H9 (cell line): ENCODE results near the gene ST7L. TPM values are rescaled to one million over a fixed set of nuclear protein-coding genes. Genes with fewer than 3 reads are reported as not detected.

Experiments used
- DNase-seq: peaks from one replicate; pipeline ENCODE4 v3.0.0-alpha.2; 2017
- H2AFZ ChIP-seq: one replicate; pipeline ENCODE4 v1.6.1; 2013; ENCODE audit warnings: mild to moderate bottlenecking, low read length, control low read depth, moderate library complexity
- H2AK5ac ChIP-seq: 2 replicates; pipeline ENCODE4 v1.6.1; 2013; ENCODE audit warnings: low read length, control low read depth, mixed read lengths; ENCODE audit not compliant: insufficient read length
- H2BK120ac ChIP-seq: one replicate; pipeline ENCODE4 v1.6.1; 2013; ENCODE audit warnings: low read depth, mild to moderate bottlenecking, low read length, control low read depth, inconsistent platforms; ENCODE audit not compliant: poor library complexity, severe bottlenecking
- H2BK12ac ChIP-seq: 2 replicates; pipeline ENCODE4 v1.6.1; 2013; ENCODE audit warnings: low read length, control low read depth, mixed read lengths, low read depth; ENCODE audit not compliant: insufficient read length
- H2BK15ac ChIP-seq: 2 replicates; pipeline ENCODE4 v1.6.1; 2013; ENCODE audit warnings: low read depth, low read length, control low read depth
- H2BK20ac ChIP-seq: one replicate; pipeline ENCODE4 v1.6.1; 2013; ENCODE audit warnings: low read depth, mild to moderate bottlenecking, low read length, control low read depth, inconsistent platforms; ENCODE audit not compliant: poor library complexity, severe bottlenecking
- H2BK5ac ChIP-seq: 2 replicates; pipeline ENCODE4 v1.6.1; 2013; ENCODE audit warnings: low read length, control low read depth, mixed read lengths; ENCODE audit not compliant: insufficient read length
- H3K14ac ChIP-seq: 2 replicates; pipeline ENCODE4 v1.6.1; 2013; ENCODE audit warnings: low read length, control low read depth; ENCODE audit not compliant: insufficient read depth
- H3K18ac ChIP-seq: 2 replicates; pipeline ENCODE4 v1.6.1; 2013; ENCODE audit warnings: low read depth, mild to moderate bottlenecking, mixed read lengths, low read length, control low read depth; ENCODE audit not compliant: insufficient read length
- H3K23ac ChIP-seq: 2 replicates; pipeline ENCODE4 v1.6.1; 2013; ENCODE audit warnings: low read length, control low read depth, mixed read lengths, low read depth; ENCODE audit not compliant: insufficient read length
- H3K23me2 ChIP-seq: 2 replicates; pipeline ENCODE4 v1.6.1; 2013; ENCODE audit warnings: low read depth, mild to moderate bottlenecking, mixed read lengths, low read length, control low read depth; ENCODE audit not compliant: insufficient read length, poor library complexity, severe bottlenecking
- H3K27ac ChIP-seq: 2 replicates; pipeline ENCODE4 v1.5.1; 2013; ENCODE audit warnings: low read length, control low read depth, mixed read lengths, low read depth; ENCODE audit not compliant: insufficient read length
- H3K27me3 ChIP-seq: 2 replicates; pipeline ENCODE4 v1.6.1; 2013; ENCODE audit warnings: low read length, control low read depth, inconsistent platforms; ENCODE audit not compliant: insufficient read depth
- H3K4ac ChIP-seq: 2 replicates; pipeline ENCODE4 v1.6.1; 2013; ENCODE audit warnings: low read depth, mild to moderate bottlenecking, control low read depth, inconsistent platforms, low read length, moderate library complexity
- H3K4me1 ChIP-seq: 2 replicates; pipeline ENCODE4 v1.6.1; 2013; ENCODE audit warnings: low read length, control low read depth, inconsistent platforms; ENCODE audit not compliant: insufficient read depth
- H3K4me2 ChIP-seq: 2 replicates; pipeline ENCODE4 v1.6.1; 2013; ENCODE audit warnings: low read length, control low read depth, mixed read lengths; ENCODE audit not compliant: insufficient read length, insufficient read depth
- H3K56ac ChIP-seq: 2 replicates; pipeline ENCODE4 v1.6.1; 2013; ENCODE audit warnings: low read depth, mild to moderate bottlenecking, mixed read lengths, low read length, control low read depth; ENCODE audit not compliant: insufficient read length
- H3K79me1 ChIP-seq: 2 replicates; pipeline ENCODE4 v1.6.1; 2013; ENCODE audit warnings: low read depth, mild to moderate bottlenecking, moderate library complexity, low read length, control low read depth, inconsistent platforms; ENCODE audit not compliant: insufficient read depth, poor library complexity, severe bottlenecking
- H3K79me2 ChIP-seq: 2 replicates; pipeline ENCODE4 v1.6.1; 2013; ENCODE audit warnings: low read length, control low read depth, inconsistent platforms; ENCODE audit not compliant: insufficient read depth
- H3K9ac ChIP-seq: 2 replicates; pipeline ENCODE4 v1.6.1; 2013; ENCODE audit warnings: low read length, control low read depth, mixed read lengths; ENCODE audit not compliant: insufficient read length; ENCODE audit errors: extremely low read depth
- H3K9me3 ChIP-seq: one replicate; pipeline ENCODE4 v1.6.1; 2013; ENCODE audit warnings: low read depth, low read length, inconsistent platforms; ENCODE audit not compliant: control insufficient read depth
- H3T11ph ChIP-seq: one replicate; pipeline ENCODE4 v1.6.1; 2013; ENCODE audit warnings: mild to moderate bottlenecking, low read length, control low read depth, inconsistent platforms
- H4K20me1 ChIP-seq: one replicate; pipeline ENCODE4 v1.6.1; 2013; ENCODE audit not compliant: control insufficient read depth, insufficient read length, insufficient read depth
- H4K5ac ChIP-seq: 2 replicates; pipeline ENCODE4 v1.6.1; 2013; ENCODE audit warnings: low read depth, mild to moderate bottlenecking, mixed read lengths, low read length, control low read depth; ENCODE audit not compliant: insufficient read length
- H4K8ac ChIP-seq: replicated peaks from 2 replicates; pipeline ENCODE4 v1.6.1; 2013; ENCODE audit warnings: low read length, control low read depth, mixed read lengths, low read depth; ENCODE audit not compliant: insufficient read length
- H4K91ac ChIP-seq: 2 replicates; pipeline ENCODE4 v1.6.1; 2013; ENCODE audit warnings: low read depth, mild to moderate bottlenecking, moderate library complexity, mixed read lengths, low read length, control low read depth; ENCODE audit not compliant: insufficient read length
- H3K27ac Mint-ChIP-seq, 3 experiments: 2 replicates in 2 of 3; 3 replicates in 1 of 3; pipeline ENCODE4 v1.8.0; 2020 to 2021; ENCODE audit warnings: mixed read lengths in 3 of 3, mild to moderate bottlenecking in 1 of 3, moderate library complexity in 1 of 3
- H3K27me3 Mint-ChIP-seq: 2 replicates; pipeline ENCODE4 v1.8.0; 2021; ENCODE audit warnings: low read depth, mild to moderate bottlenecking, moderate library complexity, mixed read lengths
- H3K36me3 Mint-ChIP-seq, 3 experiments: 2 replicates in 2 of 3; 3 replicates in 1 of 3; pipeline ENCODE4 v1.8.0; 2020 to 2021; ENCODE audit warnings: low read depth in 3 of 3, mixed read lengths in 3 of 3; ENCODE audit not compliant: insufficient read depth in 1 of 3
- H3K4me1 Mint-ChIP-seq, 2 experiments: 2 replicates each; pipeline ENCODE4 v1.8.0; 2020; ENCODE audit warnings: mixed read lengths in 2 of 2
- H3K4me3 Mint-ChIP-seq, 2 experiments: 2 replicates in 1 of 2; 3 replicates in 1 of 2; pipeline ENCODE4 v1.8.0; 2020 to 2021; ENCODE audit warnings: mild to moderate bottlenecking in 2 of 2, mixed read lengths in 2 of 2, moderate library complexity in 1 of 2
- H3K9me3 Mint-ChIP-seq, 2 experiments: 2 replicates in 1 of 2; 3 replicates in 1 of 2; pipeline ENCODE4 v1.8.0; 2020; ENCODE audit warnings: mild to moderate bottlenecking in 2 of 2, mixed read lengths in 2 of 2, moderate library complexity in 1 of 2
- WGBS: extraction: QIAGEN DNeasy Blood & Tissue Kit; methylation state at CpG from one replicate; pipeline ENCODE4 v1.1.7; 2013; ENCODE audit warnings: missing lambda C conversion rate, low lambda C conversion rate, mixed read lengths; ENCODE audit not compliant: insufficient read length; ENCODE audit errors: extremely low coverage; 5-methylcytosine and 5-hydroxymethylcytosine counted together
- total RNA-seq: library from RNA; stranded (reverse); gene quantifications from 2 replicates; pipeline ENCODE4 v1.2.1, GENCODE V29; 2021
- TF ChIP-seq, protein P1 (sequence below): fragments of 200-600 bp; sonication (generic); conservative IDR thresholded peaks from 3 replicates; pipeline ENCODE4 v1.8.0; 2021; ENCODE audit warnings: antibody characterized with exemption, mild to moderate bottlenecking

Gene ST7L
- total RNA-seq, 1 experiment from 2014 or later: 16.0 TPM

DNA sequence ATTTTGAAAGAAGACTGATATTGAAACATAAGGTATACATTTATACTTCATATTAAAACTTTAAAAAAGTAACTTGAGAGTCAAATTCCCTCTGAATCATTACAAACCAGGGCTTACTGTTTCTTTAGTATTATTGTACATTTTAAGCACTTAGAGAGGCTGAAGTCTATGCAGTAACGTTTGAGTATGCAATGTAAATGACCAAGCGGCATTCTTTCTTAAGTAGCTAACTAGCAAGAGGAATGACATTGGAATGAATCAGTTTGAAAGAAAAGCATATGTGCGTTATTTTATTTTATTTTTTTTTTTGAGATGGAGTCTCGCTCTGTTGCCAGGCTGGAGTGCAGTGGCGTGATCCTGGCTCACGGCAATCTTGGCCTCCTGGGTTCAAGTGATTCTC is 85.9 kb downstream of the ST7L start:
- Mint-ChIP-seq H3K27me3 (no peaks in the 10 kb centered on the region), H3K36me3 (no peaks in the 10 kb centered on the region), H3K4me1 (peaks cover under 1% of the 10 kb centered on the region in 2 experiments), H3K4me3 (no peak overlapping the region), H3K9me3 (no peaks in the 10 kb centered on the region), H3K27ac (no peak overlapping the region; a peak in 1 of 7 replicates)
- no peak overlapping the region for H2BK5ac ChIP-seq
- no peaks in the 10 kb centered on the region for H3K23me2 ChIP-seq
- no peak overlapping the region for H4K5ac ChIP-seq
- no peak overlapping the region for H3K18ac ChIP-seq
- no peaks in the 10 kb centered on the region for H3K9me3 ChIP-seq
- no peaks in the 10 kb centered on the region for H3K27me3 ChIP-seq
- no peak overlapping the region for H3K27ac ChIP-seq
- H3K9ac ChIP-seq: no peak overlapping the region
- no peak overlapping the region for H4K91ac ChIP-seq
- H3K79me1 ChIP-seq: no peaks in the 10 kb centered on the region
- H2AK5ac ChIP-seq: no peak overlapping the region
- no peak overlapping the region for H2BK20ac ChIP-seq
- no peak overlapping the region for H3T11ph ChIP-seq
- H3K4me2 ChIP-seq: no peak overlapping the region
- no peaks in the 10 kb centered on the region for H3K4me1 ChIP-seq
- no peak overlapping the region for H2BK15ac ChIP-seq
- H3K4ac ChIP-seq: no peak overlapping the region
- H3K23ac ChIP-seq: no peak overlapping the region
- no peaks in the 10 kb centered on the region for H3K79me2 ChIP-seq
- no peak overlapping the region for H2BK12ac ChIP-seq
- DNase-seq: no peak
- no peak overlapping the region for H2BK120ac ChIP-seq
- no peak overlapping the region for H3K56ac ChIP-seq
- no peak overlapping the region for H2AFZ ChIP-seq
- H4K20me1 ChIP-seq: no peaks in the 10 kb centered on the region
- H4K8ac ChIP-seq: no peak overlapping the region
- WGBS: no CpG with 5 or more reads among the region's 6 CpGs
- TF ChIP-seq, protein P1, sequence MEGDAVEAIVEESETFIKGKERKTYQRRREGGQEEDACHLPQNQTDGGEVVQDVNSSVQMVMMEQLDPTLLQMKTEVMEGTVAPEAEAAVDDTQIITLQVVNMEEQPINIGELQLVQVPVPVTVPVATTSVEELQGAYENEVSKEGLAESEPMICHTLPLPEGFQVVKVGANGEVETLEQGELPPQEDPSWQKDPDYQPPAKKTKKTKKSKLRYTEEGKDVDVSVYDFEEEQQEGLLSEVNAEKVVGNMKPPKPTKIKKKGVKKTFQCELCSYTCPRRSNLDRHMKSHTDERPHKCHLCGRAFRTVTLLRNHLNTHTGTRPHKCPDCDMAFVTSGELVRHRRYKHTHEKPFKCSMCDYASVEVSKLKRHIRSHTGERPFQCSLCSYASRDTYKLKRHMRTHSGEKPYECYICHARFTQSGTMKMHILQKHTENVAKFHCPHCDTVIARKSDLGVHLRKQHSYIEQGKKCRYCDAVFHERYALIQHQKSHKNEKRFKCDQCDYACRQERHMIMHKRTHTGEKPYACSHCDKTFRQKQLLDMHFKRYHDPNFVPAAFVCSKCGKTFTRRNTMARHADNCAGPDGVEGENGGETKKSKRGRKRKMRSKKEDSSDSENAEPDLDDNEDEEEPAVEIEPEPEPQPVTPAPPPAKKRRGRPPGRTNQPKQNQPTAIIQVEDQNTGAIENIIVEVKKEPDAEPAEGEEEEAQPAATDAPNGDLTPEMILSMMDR: no peak
- no peak overlapping the region for H3K14ac ChIP-seq
